SU-DHL-6 (cell line): ENCODE measurements around the gene ZNF438.

ENCODE experiments used
- H2AFZ ChIP-seq: fragments of 200-600 bp; sonication (generic); 2 replicates; pipeline ENCODE4 v1.6.1; 2014; ENCODE audit warnings: low read depth, mild to moderate bottlenecking, moderate library complexity, mixed read lengths, antibody characterized with exemption, low read length; ENCODE audit not compliant: severe bottlenecking
- H3F3A ChIP-seq: fragments of 200-600 bp; shearing (Covaris generic); 2 replicates; pipeline ENCODE4 v1.6.0; 2016; ENCODE audit warnings: antibody characterized with exemption, mild to moderate bottlenecking; ENCODE audit not compliant: insufficient read depth
- H3K27ac ChIP-seq: fragments of 200-600 bp; sonication (generic); 2 replicates; pipeline ENCODE4 v1.5.1; 2016; ENCODE audit warnings: low read depth, mild to moderate bottlenecking, low read length, moderate library complexity, mixed read lengths
- H3K27me3 ChIP-seq: fragments of 200-600 bp; sonication (generic), shearing (Covaris generic); 2 replicates; pipeline ENCODE4 v1.6.0; 2014; ENCODE audit warnings: mild to moderate bottlenecking, low read length
- H3K36me3 ChIP-seq: fragments of 200-600 bp; sonication (generic); 2 replicates; pipeline ENCODE4 v1.6.1; 2014; ENCODE audit warnings: mild to moderate bottlenecking, low read length, mixed read lengths
- H3K4me2 ChIP-seq: fragments of 300-600, 200-600 bp; shearing (Covaris generic), sonication (generic); 2 replicates; pipeline ENCODE4 v1.6.0; 2014; ENCODE audit warnings: low read length, low read depth, mild to moderate bottlenecking; ENCODE audit not compliant: poor library complexity, severe bottlenecking
- H3K4me3 ChIP-seq: fragments of 200-600 bp; sonication (generic); 2 replicates; pipeline ENCODE4 v1.5.1; 2014; ENCODE audit warnings: antibody characterized with exemption, low read length, mild to moderate bottlenecking, mixed read lengths; ENCODE audit not compliant: insufficient read depth, poor library complexity, severe bottlenecking
- H3K79me2 ChIP-seq: fragments of 200-600 bp; sonication (generic); 2 replicates; pipeline ENCODE4 v1.6.1; 2014; ENCODE audit warnings: mild to moderate bottlenecking, low read length, moderate library complexity; ENCODE audit not compliant: insufficient read depth
- H3K9ac ChIP-seq: fragments of 200-600 bp; sonication (generic); 2 replicates; pipeline ENCODE4 v1.7.0; 2014; ENCODE audit warnings: mild to moderate bottlenecking, low read length
- H3K9me2 ChIP-seq: fragments of 200-600 bp; sonication (generic); replicated peaks from 2 replicates; pipeline ENCODE4 v1.6.1; 2014; ENCODE audit warnings: low read length; ENCODE audit not compliant: insufficient read depth
- H3K9me3 ChIP-seq: fragments of 200-600 bp; sonication (generic); 2 replicates; pipeline ENCODE4 v1.6.1; 2014; ENCODE audit warnings: low read length, mixed read lengths; ENCODE audit not compliant: insufficient read depth
- H4K20me1 ChIP-seq: fragments of 200-600 bp; sonication (generic); 2 replicates; pipeline ENCODE4 v1.6.1; 2014; ENCODE audit warnings: low read depth, mild to moderate bottlenecking, antibody characterized with exemption, low read length, moderate library complexity, mixed read lengths
- CTCF ChIP-seq: fragments of 200-600 bp; sonication (generic); IDR thresholded peaks from one replicate; pipeline ENCODE4 v1.5.1; 2017; ENCODE audit warnings: antibody characterized with exemption, mild to moderate bottlenecking, low read length, moderate library complexity; ENCODE audit not compliant: insufficient read depth, poor library complexity, severe bottlenecking
- EZH2phosphoT487 ChIP-seq: fragments of 200-600 bp; sonication (generic), shearing (Covaris generic); conservative IDR thresholded peaks from 2 replicates; pipeline ENCODE4 v1.6.1; 2018; ENCODE audit warnings: mild to moderate bottlenecking, antibody characterized with exemption, low read length, moderate library complexity, mixed read lengths

ZNF438 gene

DNA sequence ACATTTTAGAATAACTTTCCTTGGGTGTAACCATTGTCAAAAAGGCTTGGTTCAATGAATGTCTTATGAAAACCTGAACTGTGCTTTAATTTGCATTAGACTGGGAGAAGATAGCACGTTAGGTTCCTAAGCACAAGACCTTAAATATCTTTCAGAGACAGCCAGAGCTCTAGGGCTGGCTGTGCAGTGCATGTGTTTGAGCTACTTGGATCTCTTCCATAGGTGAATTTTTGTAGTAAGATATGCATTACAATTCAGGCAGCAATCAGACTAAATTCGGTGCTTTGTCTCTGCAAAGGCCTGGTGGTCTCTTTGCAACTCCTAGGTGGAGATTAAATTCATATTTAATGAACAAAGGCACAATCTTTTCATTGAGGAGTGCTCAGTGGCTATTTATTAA, 192.0 kb downstream of the ZNF438 start:
- H3K9me3 ChIP-seq = no peaks in the 10 kb centered on the region
- H3K27ac ChIP-seq = no peak overlapping the region
- TF ChIP-seq CTCF = no peak
- no peak for TF ChIP-seq EZH2phosphoT487
- no peaks in the 10 kb centered on the region for H3K79me2 ChIP-seq
- H3K36me3 ChIP-seq = no peaks in the 10 kb centered on the region
- no peak overlapping the region for H3K4me3 ChIP-seq
- H3K9ac ChIP-seq = no peak overlapping the region
- H2AFZ ChIP-seq = no peak overlapping the region
- H3K27me3 ChIP-seq = no peaks in the 10 kb centered on the region
- H3F3A ChIP-seq = no peaks in the 10 kb centered on the region
- no peak overlapping the region for H3K4me2 ChIP-seq
- H3K9me2 ChIP-seq = no peaks in the 10 kb centered on the region
- no peaks in the 10 kb centered on the region for H4K20me1 ChIP-seq

GRCh38 chr10:30836406-30836805, 195.3 kb downstream of the ZNF438 start:
- no peak overlapping the region for H3K27ac ChIP-seq
- H3K36me3 ChIP-seq = no peaks in the 10 kb centered on the region
- TF ChIP-seq CTCF (no peak), EZH2phosphoT487 (no peak)
- H3K4me3 ChIP-seq = no peak overlapping the region
- no peaks in the 10 kb centered on the region for H4K20me1 ChIP-seq
- no peaks in the 10 kb centered on the region for H3K27me3 ChIP-seq
- H3F3A ChIP-seq = no peaks in the 10 kb centered on the region
- H3K79me2 ChIP-seq = no peaks in the 10 kb centered on the region
- H3K9ac ChIP-seq = no peak overlapping the region
- no peak overlapping the region for H3K4me2 ChIP-seq
- no peak overlapping the region for H2AFZ ChIP-seq
- H3K9me3 ChIP-seq = no peaks in the 10 kb centered on the region
- no peaks in the 10 kb centered on the region for H3K9me2 ChIP-seq

- no peak overlapping the region for H3K9ac ChIP-seq
- H3K9me2 ChIP-seq = no peaks in the 10 kb centered on the region
- H4K20me1 ChIP-seq = no peaks in the 10 kb centered on the region
- TF ChIP-seq EZH2phosphoT487 (no peak), CTCF (no peak)
- no peaks in the 10 kb centered on the region for H3K9me3 ChIP-seq
- no peak overlapping the region for H2AFZ ChIP-seq
- no peaks in the 10 kb centered on the region for H3K79me2 ChIP-seq
- no peak overlapping the region for H3K27ac ChIP-seq
- no peaks in the 10 kb centered on the region for H3K27me3 ChIP-seq
- no peaks in the 10 kb centered on the region for H3F3A ChIP-seq
- H3K4me3 ChIP-seq = no peak overlapping the region
- H3K4me2 ChIP-seq = no peak overlapping the region
- H3K36me3 ChIP-seq = no peaks in the 10 kb centered on the region
Observed at GRCh38 chr10:30835146-30835545, 196.5 kb downstream of the ZNF438 start.
